HCT116 (cell line): ENCODE measurements around the gene BCL11B. TPM values are rescaled to one million over a fixed set of nuclear protein-coding genes. Genes with fewer than 3 reads are reported as not detected.

Source experiments
- ATAC-seq: fragments of 200-7000 bp; cut with Tn5 transposase; 2 replicates; pipeline ENCODE4 v1.9.1; 2020; ENCODE audit warnings: mild to moderate bottlenecking, moderate library complexity
- BruUV-seq: library from RNA; stranded (reverse); fragments of 400-500 nt; replicated peaks from 2 replicates; lab custom pipeline; 2021; lab: Mats Ljungman, UMichigan
- CTCF ChIA-PET: fragments of 300-600 bp; sonication (Branson Sonifier 250); formaldehyde crosslinking; loops from one replicate; lab custom pipeline; 2021; ENCODE audit warnings: antibody characterized with exemption; lab: Charles Lee
- POLR2A ChIA-PET: fragments of 300-600, 350-600 bp; sonication (Branson Sonifier 250); formaldehyde crosslinking; loops from one replicate; lab custom pipeline; 2021; ENCODE audit warnings: antibody characterized with exemption; lab: Charles Lee
- RAD21 ChIA-PET, 2 experiments: fragments of 300-600 bp; sonication (Branson Sonifier 250); formaldehyde crosslinking; loops; one replicate each; lab custom pipeline; 2023; ENCODE audit warnings: low total read pairs in 2 of 2; ENCODE audit not compliant: uncharacterized antibody in 2 of 2, unreplicated experiment in 2 of 2, low non-redundant PET in 1 of 2; lab: Charles Lee
- DNase-seq: peaks from one replicate; pipeline ENCODE4 v3.0.0-alpha.2; 2010; ENCODE audit warnings: low read depth, low spot score
- H2AFZ ChIP-seq: fragments of 200-600 bp; shearing (Covaris generic), sonication (generic); 2 replicates; pipeline ENCODE4 v1.6.1; 2017; ENCODE audit warnings: low read depth, mixed run types, mixed read lengths, antibody characterized with exemption, low read length; ENCODE audit not compliant: poor library complexity, severe bottlenecking
- H3K27ac ChIP-seq: 2 replicates; pipeline ENCODE4 v1.5.1; 2012; ENCODE audit warnings: low read depth, low read length
- H3K27me3 ChIP-seq: fragments of 200-600 bp; sonication (generic); 2 replicates; pipeline ENCODE4 v1.6.1; 2016; ENCODE audit warnings: mixed run types, low read length, mixed read lengths; ENCODE audit not compliant: insufficient read depth
- H3K36me3 ChIP-seq, 2 experiments: fragments of 200-500 bp in 1 of 2; fragments of 200-600 bp in 1 of 2; sonication (Bioruptor generic) in 1 of 2; sonication (generic) in 1 of 2; 2 replicates each; pipeline versions ENCODE4 v1.5.1 to v1.6.1; 2014 to 2016; ENCODE audit warnings: low read length in 2 of 2, inconsistent platforms in 1 of 2, mixed read lengths in 1 of 2, mixed run types in 1 of 2; ENCODE audit not compliant: insufficient read depth in 2 of 2, control insufficient read depth in 1 of 2
- H3K4me1 ChIP-seq, 2 experiments: fragments of 200-600 bp in 1 of 2; sonication (generic) in 1 of 2; 2 replicates each; pipeline versions ENCODE4 v1.5.1 to v1.6.1; 2012 to 2017; ENCODE audit warnings: low read length in 2 of 2, inconsistent platforms in 1 of 2, mild to moderate bottlenecking in 1 of 2, mixed read lengths in 1 of 2, mixed run types in 1 of 2, moderate library complexity in 1 of 2; ENCODE audit not compliant: insufficient read depth in 2 of 2, control insufficient read depth in 1 of 2
- H3K4me2 ChIP-seq: fragments of 200-600 bp; sonication (generic); 2 replicates; pipeline ENCODE4 v1.6.1; 2017; ENCODE audit warnings: mixed run types, low read length, mixed read lengths
- H3K4me3 ChIP-seq, 2 experiments: fragments of 200-600 bp in 1 of 2; sonication (generic) in 1 of 2; replicated peaks in 1 of 2; 2 replicates each; pipeline ENCODE4 v1.5.1; 2011 to 2016; ENCODE audit warnings: low read length in 2 of 2, control low read depth in 1 of 2, low read depth in 1 of 2, mild to moderate bottlenecking in 1 of 2, mixed read lengths in 1 of 2, mixed run types in 1 of 2
- H3K79me2 ChIP-seq: fragments of 200-600 bp; sonication (generic); 2 replicates; pipeline ENCODE4 v1.6.1; 2017; ENCODE audit warnings: mild to moderate bottlenecking, mixed run types, low read length, moderate library complexity, mixed read lengths; ENCODE audit not compliant: insufficient read depth
- H3K9ac ChIP-seq: fragments of 200-600 bp; sonication (generic); 2 replicates; pipeline ENCODE4 v1.6.1; 2016; ENCODE audit warnings: low read length, mixed read lengths
- H3K9me2 ChIP-seq: fragments of 200-600 bp; sonication (generic), shearing (Covaris generic); 2 replicates; pipeline ENCODE4 v1.6.1; 2017; ENCODE audit warnings: mixed run types, mild to moderate bottlenecking, moderate library complexity; ENCODE audit not compliant: insufficient read depth
- H3K9me3 ChIP-seq, 2 experiments: fragments of 200-500 bp in 1 of 2; fragments of 200-600 bp in 1 of 2; sonication (Bioruptor generic) in 1 of 2; sonication (generic) in 1 of 2; 2 replicates each; pipeline ENCODE4 v1.6.1; 2014 to 2017; ENCODE audit warnings: low read length in 2 of 2, mixed read lengths in 2 of 2, inconsistent platforms in 1 of 2, low read depth in 1 of 2, mild to moderate bottlenecking in 1 of 2, mixed run types in 1 of 2, moderate library complexity in 1 of 2; ENCODE audit not compliant: control insufficient read depth in 1 of 2, insufficient read depth in 1 of 2
- H4K20me1 ChIP-seq: fragments of 200-600 bp; sonication (generic), shearing (Covaris generic); 2 replicates; pipeline ENCODE4 v1.6.1; 2017; ENCODE audit warnings: mixed run types, mild to moderate bottlenecking, moderate library complexity; ENCODE audit not compliant: insufficient read depth
- CBX3 ChIP-seq: IDR thresholded peaks from 2 replicates; pipeline ENCODE4 v1.6.1; 2012; ENCODE audit warnings: low read depth
- CEBPB ChIP-seq: IDR thresholded peaks from 2 replicates; pipeline ENCODE4 v1.6.1; 2012; ENCODE audit warnings: low read depth
- EGR1 ChIP-seq: IDR thresholded peaks from 2 replicates; pipeline ENCODE4 v1.6.1; 2012; ENCODE audit warnings: low read depth
- ELF1 ChIP-seq: IDR thresholded peaks from 2 replicates; pipeline ENCODE4 v1.6.1; 2012; ENCODE audit warnings: low read depth, borderline replicate concordance
- EZH2 ChIP-seq: fragments of 200-600 bp; sonication (generic); IDR thresholded peaks from 2 replicates; pipeline ENCODE4 v1.6.1; 2017; ENCODE audit warnings: antibody characterized with exemption, mixed run types
- EZH2phosphoT487 ChIP-seq: fragments of 200-600 bp; IDR thresholded peaks from 2 replicates; pipeline ENCODE4 v1.6.1; 2018; ENCODE audit warnings: antibody characterized with exemption, borderline replicate concordance
- FOSL1 ChIP-seq: IDR thresholded peaks from 2 replicates; pipeline ENCODE4 v1.6.1; 2012; ENCODE audit warnings: low read depth
- JUND ChIP-seq: IDR thresholded peaks from 2 replicates; pipeline ENCODE4 v1.6.1; 2012
- MAX ChIP-seq: IDR thresholded peaks from 2 replicates; pipeline ENCODE4 v1.6.1; 2012
- POLR2A ChIP-seq: IDR thresholded peaks from 2 replicates; pipeline ENCODE4 v1.7.0; 2011; ENCODE audit warnings: borderline replicate concordance; ENCODE audit not compliant: insufficient read depth, insufficient read length; ENCODE audit errors: extremely low read depth
- POLR2AphosphoS5 ChIP-seq: IDR thresholded peaks from 2 replicates; pipeline ENCODE4 v1.6.1; 2011; ENCODE audit warnings: mild to moderate bottlenecking, low read depth, low read length, moderate library complexity
- RAD21 ChIP-seq: IDR thresholded peaks from 2 replicates; pipeline ENCODE4 v1.6.1; 2012; ENCODE audit warnings: low read depth, mild to moderate bottlenecking
- SIN3A ChIP-seq: IDR thresholded peaks from 2 replicates; pipeline ENCODE4 v1.6.1; 2012; ENCODE audit warnings: low read depth
- SP1 ChIP-seq: IDR thresholded peaks from 2 replicates; pipeline ENCODE4 v1.6.1; 2012; ENCODE audit warnings: low read depth
- SRF ChIP-seq: IDR thresholded peaks from 2 replicates; pipeline ENCODE4 v1.6.1; 2012; ENCODE audit warnings: low read depth
- TCF7L2 ChIP-seq: IDR thresholded peaks from 2 replicates; pipeline ENCODE4 v1.7.0; 2011; ENCODE audit warnings: borderline replicate concordance, inconsistent platforms; ENCODE audit not compliant: insufficient read depth, insufficient read length; ENCODE audit errors: extremely low read depth
- YY1 ChIP-seq: IDR thresholded peaks from 2 replicates; pipeline ENCODE4 v1.6.1; 2011; ENCODE audit warnings: low read length, low read depth, moderate library complexity, mild to moderate bottlenecking; ENCODE audit not compliant: insufficient replicate concordance; ENCODE audit errors: extremely low read depth
- ZFX ChIP-seq: fragments of 450-650 bp; IDR thresholded peaks from 2 replicates; pipeline ENCODE4 v1.6.1; 2017
- ZNF274 ChIP-seq: fragments of 200-500 bp; sonication (Bioruptor generic); IDR thresholded peaks from 2 replicates; pipeline ENCODE4 v1.6.1; 2014; ENCODE audit warnings: mild to moderate bottlenecking, low read depth, low read length, inconsistent platforms
- intact Hi-C: fragments of 100-400 bp; cut with micrococcal nuclease; formaldehyde crosslinking; loops from 2 replicates; pipeline ENCODE4 v1.10.0; 2022
- total RNA-seq: library from RNA; stranded (reverse); gene quantifications from one replicate; pipeline ENCODE4 v1.2.1, GENCODE V29; 2021; ENCODE audit not compliant: unreplicated experiment
- TF ChIP-seq, protein P1 (sequence below): IDR thresholded peaks from 2 replicates; pipeline ENCODE4 v1.6.1; 2012

Gene BCL11B
- total RNA-seq, 1 experiment from 2014 or later: 1.1 TPM

- intact Hi-C loops: no loop called here
- Histone ChIP-seq H3K9ac (no peak overlapping the region), H3K4me1 (no peaks in the 10 kb centered on the region), H3K79me2 (no peaks in the 10 kb centered on the region), H3K27me3 (peaks cover 16% of the 10 kb centered on the region), H3K9me2 (no peaks in the 10 kb centered on the region), H2AFZ (no peak overlapping the region), H3K36me3 (no peaks in the 10 kb centered on the region), H3K4me3 (no peak overlapping the region), H3K4me2 (no peak overlapping the region), H3K27ac (no peak overlapping the region), H4K20me1 (no peaks in the 10 kb centered on the region), H3K9me3 (no peaks in the 10 kb centered on the region)
- DNase-seq (no peak), ATAC-seq (no peak)
- ChIA-PET CTCF (no interaction called here), POLR2A (no interaction called here), RAD21 (no interaction called here)
- BruUV-seq: no TSS peak
- TF ChIP-seq POLR2A: no peak
- no peak for TF ChIP-seq EGR1
These were observed 116.6 kb downstream of the BCL11B start for GRCh38 chr14:99155173-99156089.

GRCh38 chr14:99150236-99150635 is 121.8 kb downstream of the BCL11B start:
- Histone ChIP-seq H3K27me3 (peaks cover 13% of the 10 kb centered on the region), H4K20me1 (no peaks in the 10 kb centered on the region), H3K27ac (no peak overlapping the region), H2AFZ (no peak overlapping the region), H3K4me3 (no peak overlapping the region), H3K9me2 (no peaks in the 10 kb centered on the region), H3K79me2 (no peaks in the 10 kb centered on the region), H3K9me3 (no peaks in the 10 kb centered on the region), H3K36me3 (no peaks in the 10 kb centered on the region), H3K9ac (no peak overlapping the region), H3K4me1 (no peaks in the 10 kb centered on the region), H3K4me2 (no peak overlapping the region)
- DNase-seq (no peak), ATAC-seq (no peak)
- RAD21 ChIA-PET: no interaction called here
- TF ChIP-seq, protein P1, sequence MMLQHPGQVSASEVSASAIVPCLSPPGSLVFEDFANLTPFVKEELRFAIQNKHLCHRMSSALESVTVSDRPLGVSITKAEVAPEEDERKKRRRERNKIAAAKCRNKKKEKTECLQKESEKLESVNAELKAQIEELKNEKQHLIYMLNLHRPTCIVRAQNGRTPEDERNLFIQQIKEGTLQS: no peak
- TF ChIP-seq POLR2A (no peak), JUND (no peak), FOSL1 (no peak), CBX3 (no peak), SP1 (no peak), ZNF274 (no peak), CEBPB (no peak), EZH2 (no peak), SIN3A (no peak), ELF1 (no peak), TCF7L2 (no peak), ZFX (no peak), MAX (no peak), YY1 (no peak), SRF (no peak), EZH2phosphoT487 (no peak), RAD21 (no peak), POLR2AphosphoS5 (no peak), EGR1 (no peak)
- intact Hi-C loops: no loop called here
- POLR2A ChIA-PET: interaction anchor here (0.5 kb wide), 1 partner anchor 65 kb away, joined by 5 read pairs; no protein-coding TSS in a partner anchor
- BruUV-seq: no TSS peak
- CTCF ChIA-PET: no interaction called here
